Liver (tissue), 9 donors: Measurements from ENCODE around the gene BRI3. TPM values are rescaled to one million over a fixed set of nuclear protein-coding genes. Genes with fewer than 3 reads are reported as not detected.

ENCODE experiments used
- DNase-seq: peaks from one replicate; pipeline ENCODE4 v3.0.0-alpha.2; 2017; ENCODE audit warnings: low spot score
- H3K27ac ChIP-seq, 2 donors: one replicate each; pipeline ENCODE4 v1.7.0; 2013; ENCODE audit warnings: inconsistent platforms in 2 of 2, low read length in 2 of 2, control low read depth in 1 of 2, low read depth in 1 of 2, mild to moderate bottlenecking in 1 of 2
- H3K27me3 ChIP-seq, 4 donors: one replicate each; pipeline versions ENCODE4 v1.6.1 to v1.7.0; 2013; ENCODE audit warnings: low read length in 3 of 4, inconsistent platforms in 1 of 4, mild to moderate bottlenecking in 1 of 4, moderate library complexity in 1 of 4; ENCODE audit not compliant: control insufficient read depth in 4 of 4, insufficient read depth in 4 of 4
- H3K36me3 ChIP-seq, 4 donors: one replicate each; pipeline versions ENCODE4 v1.6.1 to v1.7.0; 2013; ENCODE audit warnings: low read length in 3 of 4, mild to moderate bottlenecking in 3 of 4, low read depth in 1 of 4, moderate library complexity in 1 of 4; ENCODE audit not compliant: control insufficient read depth in 4 of 4, insufficient read depth in 3 of 4
- H3K4me1 ChIP-seq, 4 donors: one replicate each; pipeline versions ENCODE4 v1.6.1 to v1.7.0; 2013; ENCODE audit warnings: low read length in 3 of 4, mild to moderate bottlenecking in 3 of 4, moderate library complexity in 1 of 4; ENCODE audit not compliant: control insufficient read depth in 4 of 4, insufficient read depth in 4 of 4
- H3K4me3 ChIP-seq, 3 donors: one replicate each; pipeline versions ENCODE4 v1.6.1 to v1.7.0; 2013; ENCODE audit warnings: low read length in 3 of 3, control low read depth in 1 of 3, low read depth in 1 of 3, mild to moderate bottlenecking in 1 of 3
- H3K9ac ChIP-seq, 2 donors: one replicate each; pipeline ENCODE4 v1.7.0; 2013; ENCODE audit warnings: low read length in 2 of 2, mild to moderate bottlenecking in 2 of 2, moderate library complexity in 2 of 2, control low read depth in 1 of 2, low read depth in 1 of 2
- H3K9me3 ChIP-seq, 4 donors: one replicate each; pipeline versions ENCODE4 v1.6.1 to v1.7.0; 2013; ENCODE audit warnings: low read length in 3 of 4; ENCODE audit not compliant: control insufficient read depth in 4 of 4
- HNF4G ChIP-seq: IDR thresholded peaks from 2 replicates; pipeline ENCODE4 v1.6.1; 2016; ENCODE audit warnings: antibody characterized with exemption
- NR2F2 ChIP-seq: IDR thresholded peaks from 2 replicates; pipeline ENCODE4 v1.6.1; 2016; ENCODE audit warnings: antibody characterized with exemption
- RAD21 ChIP-seq, 2 donors: IDR thresholded peaks; 2 replicates each; pipeline ENCODE4 v1.6.1; 2016; ENCODE audit warnings: antibody characterized with exemption in 2 of 2, mild to moderate bottlenecking in 2 of 2
- RXRA ChIP-seq, 2 donors: IDR thresholded peaks; 2 replicates each; pipeline ENCODE4 v1.6.1; 2017 to 2018; ENCODE audit warnings: antibody characterized with exemption in 2 of 2, mild to moderate bottlenecking in 1 of 2
- SP1 ChIP-seq: IDR thresholded peaks from 2 replicates; pipeline ENCODE4 v1.6.1; 2018; ENCODE audit warnings: antibody characterized with exemption, mild to moderate bottlenecking
- TAF1 ChIP-seq: conservative IDR thresholded peaks from 2 replicates; pipeline ENCODE4 v1.6.1; 2016; ENCODE audit warnings: antibody characterized with exemption, mild to moderate bottlenecking
- YY1 ChIP-seq: IDR thresholded peaks from 2 replicates; pipeline ENCODE4 v1.6.1; 2016; ENCODE audit warnings: antibody characterized with exemption, mild to moderate bottlenecking
- WGBS: extraction: QIAGEN DNeasy Blood & Tissue Kit; methylation state at CpG from one replicate; pipeline ENCODE4 v1.1.7; 2013; 5-methylcytosine and 5-hydroxymethylcytosine counted together
- polyA plus RNA-seq, 2 donors: library from polyadenylated mRNA; stranded (reverse) in 1 of 2; unstranded in 1 of 2; fragments of 200-250 nt in 1 of 2; fragments of >200 nt in 1 of 2; fragmentation: Nextera tagmentation in 1 of 2; extraction: Ambion mirVana in 1 of 2; gene quantifications; one replicate each; pipeline versions ENCODE4 v1.2.1 to v1.2.3, GENCODE V29; 2013 to 2015
- total RNA-seq, 2 donors: library from RNA; depleted of rRNA; stranded (reverse); fragments of >200 nt; gene quantifications; one replicate each; pipeline ENCODE4 v1.2.3, GENCODE V29; 2014
- TF ChIP-seq, protein P1 (sequence below): IDR thresholded peaks from 2 replicates; pipeline ENCODE4 v1.6.1; 2016; ENCODE audit warnings: antibody characterized with exemption
- TF ChIP-seq, protein P2 (sequence below): fragments of 150-350 bp; IDR thresholded peaks from 2 replicates; pipeline ENCODE4 v1.5.1; 2017; ENCODE audit warnings: improper control_type of control experiment, low read depth, low read length; ENCODE audit not compliant: missing input control
- TF ChIP-seq, protein P3 (sequence below): IDR thresholded peaks from 2 replicates; pipeline ENCODE4 v1.6.1; 2016; ENCODE audit warnings: antibody characterized with exemption, mild to moderate bottlenecking
- donor health status: healthy.
- donor health status: healthy.
- donor health status: healthy.
- donor health status: healthy.
- donor health status: healthy.

Gene BRI3
- total and polyA plus RNA-seq, 4 donors = 14.0 to 80.4 (median 49.7) TPM

DNA sequence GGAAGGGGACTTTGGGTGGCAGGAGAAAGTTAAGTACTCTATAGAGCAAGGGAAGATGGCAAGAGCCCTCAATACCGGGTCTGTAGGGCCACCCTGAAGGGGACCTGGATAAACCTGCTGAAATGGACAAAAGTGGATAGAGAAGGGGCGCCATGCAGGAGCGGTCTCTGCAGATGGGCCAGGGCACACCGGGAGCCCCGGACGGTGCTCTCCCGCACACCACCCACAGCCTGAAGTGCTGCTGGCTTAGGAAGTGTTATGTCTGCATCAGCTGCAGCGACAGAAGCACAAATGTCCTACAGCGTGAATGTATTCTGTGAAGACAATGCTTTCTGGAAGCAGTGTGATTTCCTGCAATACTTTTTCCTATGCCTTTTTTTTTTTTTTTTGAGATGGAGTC, 37.7 kb downstream of the BRI3 start (continued):
- TF ChIP-seq, protein P1, sequence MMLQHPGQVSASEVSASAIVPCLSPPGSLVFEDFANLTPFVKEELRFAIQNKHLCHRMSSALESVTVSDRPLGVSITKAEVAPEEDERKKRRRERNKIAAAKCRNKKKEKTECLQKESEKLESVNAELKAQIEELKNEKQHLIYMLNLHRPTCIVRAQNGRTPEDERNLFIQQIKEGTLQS = no peak
- TF ChIP-seq TAF1 = no peak
- TF ChIP-seq NR2F2 = no peak
- TF ChIP-seq RXRA (IDR thresholded peaks at IDR 0.05) = no peak
- TF ChIP-seq, protein P2, sequence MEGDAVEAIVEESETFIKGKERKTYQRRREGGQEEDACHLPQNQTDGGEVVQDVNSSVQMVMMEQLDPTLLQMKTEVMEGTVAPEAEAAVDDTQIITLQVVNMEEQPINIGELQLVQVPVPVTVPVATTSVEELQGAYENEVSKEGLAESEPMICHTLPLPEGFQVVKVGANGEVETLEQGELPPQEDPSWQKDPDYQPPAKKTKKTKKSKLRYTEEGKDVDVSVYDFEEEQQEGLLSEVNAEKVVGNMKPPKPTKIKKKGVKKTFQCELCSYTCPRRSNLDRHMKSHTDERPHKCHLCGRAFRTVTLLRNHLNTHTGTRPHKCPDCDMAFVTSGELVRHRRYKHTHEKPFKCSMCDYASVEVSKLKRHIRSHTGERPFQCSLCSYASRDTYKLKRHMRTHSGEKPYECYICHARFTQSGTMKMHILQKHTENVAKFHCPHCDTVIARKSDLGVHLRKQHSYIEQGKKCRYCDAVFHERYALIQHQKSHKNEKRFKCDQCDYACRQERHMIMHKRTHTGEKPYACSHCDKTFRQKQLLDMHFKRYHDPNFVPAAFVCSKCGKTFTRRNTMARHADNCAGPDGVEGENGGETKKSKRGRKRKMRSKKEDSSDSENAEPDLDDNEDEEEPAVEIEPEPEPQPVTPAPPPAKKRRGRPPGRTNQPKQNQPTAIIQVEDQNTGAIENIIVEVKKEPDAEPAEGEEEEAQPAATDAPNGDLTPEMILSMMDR = no peak

DNA sequence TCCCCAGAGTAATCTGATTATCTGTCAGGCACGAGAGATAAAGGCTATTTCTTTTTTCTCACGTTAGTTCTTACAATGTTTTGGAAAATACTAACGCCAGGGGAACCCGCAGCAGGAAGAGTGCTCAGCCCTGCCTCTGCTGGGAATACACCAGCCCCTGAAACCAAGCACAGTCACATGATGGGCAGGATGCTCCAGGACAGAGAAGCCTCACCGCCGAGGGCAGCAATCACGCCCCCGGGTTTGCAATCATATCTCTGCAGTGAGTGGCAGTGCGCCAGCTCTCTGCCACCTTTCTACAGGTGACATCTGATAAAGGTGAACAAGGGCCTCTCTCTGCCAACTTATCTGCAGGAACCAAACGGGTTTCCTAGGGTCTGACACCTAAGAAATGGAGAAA, 39.8 kb downstream of the BRI3 start:
- Histone ChIP-seq H3K4me1 (no peaks in the 10 kb centered on the region), H3K9ac (no peak overlapping the region), H3K27me3 (no peaks in the 10 kb centered on the region), H3K27ac (no peak overlapping the region), H3K4me3 (no peak overlapping the region), H3K9me3 (no peaks in the 10 kb centered on the region), H3K36me3 (no peaks in the 10 kb centered on the region)
- DNase-seq = no peak
- WGBS = 70% methylated on average over 10 of the region's 10 CpGs
- TF ChIP-seq SP1 (no peak), RXRA (IDR thresholded peaks at IDR 0.05) (no peak), HNF4G (no peak)
- TF ChIP-seq, protein P3, sequence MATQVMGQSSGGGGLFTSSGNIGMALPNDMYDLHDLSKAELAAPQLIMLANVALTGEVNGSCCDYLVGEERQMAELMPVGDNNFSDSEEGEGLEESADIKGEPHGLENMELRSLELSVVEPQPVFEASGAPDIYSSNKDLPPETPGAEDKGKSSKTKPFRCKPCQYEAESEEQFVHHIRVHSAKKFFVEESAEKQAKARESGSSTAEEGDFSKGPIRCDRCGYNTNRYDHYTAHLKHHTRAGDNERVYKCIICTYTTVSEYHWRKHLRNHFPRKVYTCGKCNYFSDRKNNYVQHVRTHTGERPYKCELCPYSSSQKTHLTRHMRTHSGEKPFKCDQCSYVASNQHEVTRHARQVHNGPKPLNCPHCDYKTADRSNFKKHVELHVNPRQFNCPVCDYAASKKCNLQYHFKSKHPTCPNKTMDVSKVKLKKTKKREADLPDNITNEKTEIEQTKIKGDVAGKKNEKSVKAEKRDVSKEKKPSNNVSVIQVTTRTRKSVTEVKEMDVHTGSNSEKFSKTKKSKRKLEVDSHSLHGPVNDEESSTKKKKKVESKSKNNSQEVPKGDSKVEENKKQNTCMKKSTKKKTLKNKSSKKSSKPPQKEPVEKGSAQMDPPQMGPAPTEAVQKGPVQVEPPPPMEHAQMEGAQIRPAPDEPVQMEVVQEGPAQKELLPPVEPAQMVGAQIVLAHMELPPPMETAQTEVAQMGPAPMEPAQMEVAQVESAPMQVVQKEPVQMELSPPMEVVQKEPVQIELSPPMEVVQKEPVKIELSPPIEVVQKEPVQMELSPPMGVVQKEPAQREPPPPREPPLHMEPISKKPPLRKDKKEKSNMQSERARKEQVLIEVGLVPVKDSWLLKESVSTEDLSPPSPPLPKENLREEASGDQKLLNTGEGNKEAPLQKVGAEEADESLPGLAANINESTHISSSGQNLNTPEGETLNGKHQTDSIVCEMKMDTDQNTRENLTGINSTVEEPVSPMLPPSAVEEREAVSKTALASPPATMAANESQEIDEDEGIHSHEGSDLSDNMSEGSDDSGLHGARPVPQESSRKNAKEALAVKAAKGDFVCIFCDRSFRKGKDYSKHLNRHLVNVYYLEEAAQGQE = no peak

DNA sequence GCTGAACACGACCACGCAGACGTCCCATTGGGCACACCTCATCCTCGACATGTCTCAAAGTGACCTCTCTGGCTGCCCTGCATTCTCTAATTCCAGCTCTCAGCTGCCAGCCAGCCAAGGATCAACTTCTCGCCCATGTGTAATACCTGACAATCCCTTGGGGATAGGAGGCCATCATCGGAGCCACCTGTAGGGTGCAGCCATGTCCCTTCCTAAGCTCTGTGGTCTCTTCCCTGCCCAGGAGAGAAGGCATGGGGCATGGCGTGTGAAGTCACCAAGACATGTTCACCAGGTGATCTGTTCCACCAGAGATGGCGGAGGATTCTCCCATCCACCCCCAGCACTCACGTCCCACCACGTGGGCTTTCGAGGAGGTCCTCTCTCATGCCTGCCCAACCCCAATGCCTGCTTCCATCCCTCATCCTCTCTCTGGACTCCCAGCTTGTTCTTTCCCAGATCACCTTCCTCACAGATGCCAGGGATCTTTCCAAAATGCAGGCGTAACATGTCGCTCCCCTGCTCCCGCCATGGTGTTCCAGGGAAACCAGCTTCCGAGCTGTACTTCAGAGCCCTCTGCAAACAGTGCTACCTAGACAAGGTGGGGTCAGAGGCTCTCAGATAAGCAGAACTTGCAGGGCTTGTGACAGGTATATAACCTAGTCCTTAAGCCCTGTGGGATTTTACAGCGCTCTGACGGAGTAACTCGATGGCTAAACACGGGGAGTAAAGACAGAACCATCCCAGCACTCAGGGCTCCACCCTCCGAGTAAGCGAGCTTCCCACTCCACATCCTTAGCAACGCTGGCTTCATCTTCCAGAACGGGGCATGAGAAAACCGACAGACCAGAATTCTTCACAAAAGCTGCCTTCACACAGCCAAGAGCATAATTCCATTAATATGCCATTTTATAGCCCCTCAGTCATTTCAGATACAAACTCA, 41.1 kb downstream of the BRI3 start:
- H3K36me3 ChIP-seq = no peaks in the 10 kb centered on the region
- no peak overlapping the region for H3K9ac ChIP-seq
- no peaks in the 10 kb centered on the region for H3K4me1 ChIP-seq
- whole genome bisulfite sequencing = 80% methylated on average over 24 of the region's 24 CpGs
- TF ChIP-seq RAD21 (IDR thresholded peaks at IDR 0.05) (peak in 1 of 2 donors; percentile 27), YY1 (no peak)
- no peaks in the 10 kb centered on the region for H3K9me3 ChIP-seq
- H3K27me3 ChIP-seq = no peaks in the 10 kb centered on the region
- no peak overlapping the region for H3K27ac ChIP-seq
- DNase-seq = no peak
- no peak overlapping the region for H3K4me3 ChIP-seq
